HepG2 (cell line): ENCODE measurements around the gene LIMD2.

Experiments
- FOXK1 ChIP-seq: sonication (generic); formaldehyde crosslinking; IDR thresholded peaks from 2 replicates; pipeline ENCODE4 v1.4.0; 2020; ENCODE audit warnings: low read depth, missing genetic modification reagents, borderline replicate concordance
- ZNF281 ChIP-seq: sonication (generic); formaldehyde crosslinking; IDR thresholded peaks from 2 replicates; pipeline ENCODE4 v1.4.0; 2020; ENCODE audit warnings: missing genetic modification reagents, borderline replicate concordance

- no peak for TF ChIP-seq ZNF281 (CRISPR knock-in tag)
- TF ChIP-seq FOXK1, result no peak
These were observed 52.7 kb downstream of the LIMD2 start for GRCh38 chr17:63647065-63647725.
